WTC11 (cell line): ENCODE results near the gene RSPH4A. TPM values are rescaled to one million over a fixed set of nuclear protein-coding genes. Genes with fewer than 3 reads are reported as not detected.
A peak's percentile ranks its signal among the peaks of the same experiment; 100 is the strongest.

Experiments used
- ATAC-seq: fragments of 200-7000 bp; cut with Tn5 transposase; 2 replicates; pipeline ENCODE4 v1.10.0; 2021; ENCODE audit warnings: mild to moderate bottlenecking, moderate library complexity
- CTCF ChIA-PET: fragments of 300-600 bp; sonication (Branson Sonifier 250); formaldehyde crosslinking; loops from one replicate; lab custom pipeline; 2021; ENCODE audit warnings: antibody characterized with exemption; lab: Charles Lee
- POLR2A ChIA-PET: fragments of 350-600 bp; sonication (Branson Sonifier 250); formaldehyde crosslinking; loops from one replicate; lab custom pipeline; 2021; ENCODE audit warnings: antibody characterized with exemption; lab: Charles Lee
- DNase-seq: peaks from one replicate; pipeline ENCODE4 v3.0.0; 2021; ENCODE audit warnings: low spot score
- H3K27ac Mint-ChIP-seq: 2 replicates; pipeline ENCODE4 v1.8.0; 2021; ENCODE audit warnings: mixed read lengths
- H3K27me3 Mint-ChIP-seq: 2 replicates; pipeline ENCODE4 v1.8.0; 2021; ENCODE audit warnings: low read depth, mild to moderate bottlenecking, moderate library complexity, mixed read lengths
- H3K36me3 Mint-ChIP-seq: 2 replicates; pipeline ENCODE4 v1.8.0; 2021; ENCODE audit warnings: mixed read lengths
- H3K4me1 Mint-ChIP-seq: 2 replicates; pipeline ENCODE4 v1.8.0; 2022; ENCODE audit warnings: mixed read lengths
- H3K4me3 Mint-ChIP-seq: 2 replicates; pipeline ENCODE4 v1.8.0; 2021; ENCODE audit warnings: mild to moderate bottlenecking, moderate library complexity, mixed read lengths
- H3K9me3 Mint-ChIP-seq: 2 replicates; pipeline ENCODE4 v1.8.0; 2021; ENCODE audit warnings: mixed read lengths
- ATF6 ChIP-seq: sonication (generic); formaldehyde crosslinking; IDR thresholded peaks from 2 replicates; pipeline ENCODE4 v1.8.1; 2023; ENCODE audit warnings: mild to moderate bottlenecking, missing genetic modification reagents
- FOXK1 ChIP-seq: sonication (generic); formaldehyde crosslinking; IDR thresholded peaks from 2 replicates; pipeline ENCODE4 v1.8.0; 2022; ENCODE audit warnings: mild to moderate bottlenecking, moderate library complexity, missing genetic modification reagents
- JUN ChIP-seq: sonication (generic); formaldehyde crosslinking; IDR thresholded peaks from 2 replicates; pipeline ENCODE4 v1.8.0; 2023; ENCODE audit warnings: mild to moderate bottlenecking, missing genetic modification reagents
- NFYB ChIP-seq: sonication (generic); formaldehyde crosslinking; conservative IDR thresholded peaks from 2 replicates; pipeline ENCODE4 v1.8.0; 2022; ENCODE audit warnings: low read depth, missing genetic modification reagents
- RORB ChIP-seq: fragments of 250-450 bp; sonication (Bioruptor Pico); IDR thresholded peaks from 2 replicates; pipeline ENCODE4 v1.9.0; 2021; ENCODE audit warnings: mild to moderate bottlenecking
- SMAD4 ChIP-seq: sonication (generic); formaldehyde crosslinking; IDR thresholded peaks from 2 replicates; pipeline ENCODE4 v1.8.0; 2022; ENCODE audit warnings: mild to moderate bottlenecking, missing genetic modification reagents
- USF1 ChIP-seq: sonication (generic); formaldehyde crosslinking; IDR thresholded peaks from 2 replicates; pipeline ENCODE4 v1.8.0; 2022; ENCODE audit warnings: mild to moderate bottlenecking, missing genetic modification reagents
- total RNA-seq: library from RNA; stranded (reverse); gene quantifications from 3 replicates; pipeline ENCODE4 v1.2.3, GENCODE V29; 2021
- TF ChIP-seq, protein P1 (sequence below): fragments of 200-600 bp; IDR thresholded peaks from 2 replicates; pipeline ENCODE4 v1.8.0; 2022; ENCODE audit warnings: antibody characterized with exemption
- TF ChIP-seq, protein P2 (sequence below): sonication (generic); formaldehyde crosslinking; IDR thresholded peaks from 2 replicates; pipeline ENCODE4 v1.8.1; 2023; ENCODE audit warnings: mild to moderate bottlenecking, missing genetic modification reagents, borderline replicate concordance
- TF ChIP-seq, protein P3 (sequence below): sonication (generic); formaldehyde crosslinking; IDR thresholded peaks from 2 replicates; pipeline ENCODE4 v1.8.1; 2022; ENCODE audit warnings: mild to moderate bottlenecking, moderate library complexity, missing genetic modification reagents
- TF ChIP-seq, protein P4 (sequence below): sonication (generic); formaldehyde crosslinking; IDR thresholded peaks from 2 replicates; pipeline ENCODE4 v1.8.0; 2022; ENCODE audit warnings: mild to moderate bottlenecking, missing genetic modification reagents

RSPH4A gene
- total RNA-seq, 1 experiment from 2014 or later = 0.57 TPM

DNA sequence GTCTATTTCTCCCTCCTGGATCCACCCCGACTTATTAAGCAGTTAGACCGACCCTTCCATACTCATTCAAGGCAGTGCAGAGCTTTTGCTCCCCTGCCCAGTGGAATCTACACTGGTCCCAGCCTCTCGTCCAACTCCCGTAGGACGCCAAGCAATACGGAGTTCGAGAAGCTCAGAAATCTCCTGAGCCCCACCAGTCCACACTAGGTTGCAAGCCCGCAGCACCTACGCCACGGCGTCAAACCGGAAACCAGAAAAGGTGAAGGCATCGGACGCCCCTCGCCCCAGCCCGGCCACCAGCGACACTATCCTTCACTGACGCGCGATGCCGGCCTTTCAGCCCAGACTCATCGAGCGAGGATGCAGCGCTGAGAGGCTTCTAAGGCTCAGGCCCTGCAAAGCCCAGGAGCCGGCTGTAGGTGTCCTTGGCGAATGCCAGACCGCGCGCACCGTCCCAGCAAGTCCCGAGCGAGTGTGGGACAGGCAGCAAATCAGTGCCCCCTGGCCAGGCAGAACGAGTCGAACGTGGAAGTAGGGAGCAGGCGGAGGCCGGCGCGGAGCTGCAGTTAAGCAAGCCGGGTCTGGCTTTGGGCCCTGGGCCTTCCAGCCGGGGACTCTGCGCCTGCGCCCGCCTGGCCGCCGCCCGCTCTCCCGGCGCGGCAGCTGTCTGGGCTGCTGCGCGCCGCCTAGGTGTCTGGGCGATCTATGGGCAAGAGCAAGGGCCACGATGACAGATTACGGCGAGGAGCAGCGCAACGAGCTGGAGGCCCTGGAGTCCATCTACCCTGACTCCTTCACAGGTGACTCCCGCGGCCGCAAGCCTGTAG, 45.2 kb upstream of the RSPH4A start, which contains the start of gene RWDD1 (continued):
- 0 out of 2 replicates have a peak, but pooled peaks have one; percentile 23 for TF ChIP-seq USF1 (CRISPR knock-in tag)
- peak; percentile 100 for TF ChIP-seq NFYB (CRISPR knock-in tag)
- TF ChIP-seq, protein P1, sequence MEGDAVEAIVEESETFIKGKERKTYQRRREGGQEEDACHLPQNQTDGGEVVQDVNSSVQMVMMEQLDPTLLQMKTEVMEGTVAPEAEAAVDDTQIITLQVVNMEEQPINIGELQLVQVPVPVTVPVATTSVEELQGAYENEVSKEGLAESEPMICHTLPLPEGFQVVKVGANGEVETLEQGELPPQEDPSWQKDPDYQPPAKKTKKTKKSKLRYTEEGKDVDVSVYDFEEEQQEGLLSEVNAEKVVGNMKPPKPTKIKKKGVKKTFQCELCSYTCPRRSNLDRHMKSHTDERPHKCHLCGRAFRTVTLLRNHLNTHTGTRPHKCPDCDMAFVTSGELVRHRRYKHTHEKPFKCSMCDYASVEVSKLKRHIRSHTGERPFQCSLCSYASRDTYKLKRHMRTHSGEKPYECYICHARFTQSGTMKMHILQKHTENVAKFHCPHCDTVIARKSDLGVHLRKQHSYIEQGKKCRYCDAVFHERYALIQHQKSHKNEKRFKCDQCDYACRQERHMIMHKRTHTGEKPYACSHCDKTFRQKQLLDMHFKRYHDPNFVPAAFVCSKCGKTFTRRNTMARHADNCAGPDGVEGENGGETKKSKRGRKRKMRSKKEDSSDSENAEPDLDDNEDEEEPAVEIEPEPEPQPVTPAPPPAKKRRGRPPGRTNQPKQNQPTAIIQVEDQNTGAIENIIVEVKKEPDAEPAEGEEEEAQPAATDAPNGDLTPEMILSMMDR = no peak
- TF ChIP-seq, protein P2, sequence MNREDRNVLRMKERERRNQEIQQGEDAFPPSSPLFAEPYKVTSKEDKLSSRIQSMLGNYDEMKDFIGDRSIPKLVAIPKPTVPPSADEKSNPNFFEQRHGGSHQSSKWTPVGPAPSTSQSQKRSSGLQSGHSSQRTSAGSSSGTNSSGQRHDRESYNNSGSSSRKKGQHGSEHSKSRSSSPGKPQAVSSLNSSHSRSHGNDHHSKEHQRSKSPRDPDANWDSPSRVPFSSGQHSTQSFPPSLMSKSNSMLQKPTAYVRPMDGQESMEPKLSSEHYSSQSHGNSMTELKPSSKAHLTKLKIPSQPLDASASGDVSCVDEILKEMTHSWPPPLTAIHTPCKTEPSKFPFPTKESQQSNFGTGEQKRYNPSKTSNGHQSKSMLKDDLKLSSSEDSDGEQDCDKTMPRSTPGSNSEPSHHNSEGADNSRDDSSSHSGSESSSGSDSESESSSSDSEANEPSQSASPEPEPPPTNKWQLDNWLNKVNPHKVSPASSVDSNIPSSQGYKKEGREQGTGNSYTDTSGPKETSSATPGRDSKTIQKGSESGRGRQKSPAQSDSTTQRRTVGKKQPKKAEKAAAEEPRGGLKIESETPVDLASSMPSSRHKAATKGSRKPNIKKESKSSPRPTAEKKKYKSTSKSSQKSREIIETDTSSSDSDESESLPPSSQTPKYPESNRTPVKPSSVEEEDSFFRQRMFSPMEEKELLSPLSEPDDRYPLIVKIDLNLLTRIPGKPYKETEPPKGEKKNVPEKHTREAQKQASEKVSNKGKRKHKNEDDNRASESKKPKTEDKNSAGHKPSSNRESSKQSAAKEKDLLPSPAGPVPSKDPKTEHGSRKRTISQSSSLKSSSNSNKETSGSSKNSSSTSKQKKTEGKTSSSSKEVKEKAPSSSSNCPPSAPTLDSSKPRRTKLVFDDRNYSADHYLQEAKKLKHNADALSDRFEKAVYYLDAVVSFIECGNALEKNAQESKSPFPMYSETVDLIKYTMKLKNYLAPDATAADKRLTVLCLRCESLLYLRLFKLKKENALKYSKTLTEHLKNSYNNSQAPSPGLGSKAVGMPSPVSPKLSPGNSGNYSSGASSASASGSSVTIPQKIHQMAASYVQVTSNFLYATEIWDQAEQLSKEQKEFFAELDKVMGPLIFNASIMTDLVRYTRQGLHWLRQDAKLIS (CRISPR knock-in tag) = peak; percentile 58; the same call in 1 of the 2 replicates
- TF ChIP-seq FOXK1 (CRISPR knock-in tag) = peak; percentile 92
- TF ChIP-seq ATF6 (CRISPR knock-in tag) = no peak
- TF ChIP-seq, protein P3, sequence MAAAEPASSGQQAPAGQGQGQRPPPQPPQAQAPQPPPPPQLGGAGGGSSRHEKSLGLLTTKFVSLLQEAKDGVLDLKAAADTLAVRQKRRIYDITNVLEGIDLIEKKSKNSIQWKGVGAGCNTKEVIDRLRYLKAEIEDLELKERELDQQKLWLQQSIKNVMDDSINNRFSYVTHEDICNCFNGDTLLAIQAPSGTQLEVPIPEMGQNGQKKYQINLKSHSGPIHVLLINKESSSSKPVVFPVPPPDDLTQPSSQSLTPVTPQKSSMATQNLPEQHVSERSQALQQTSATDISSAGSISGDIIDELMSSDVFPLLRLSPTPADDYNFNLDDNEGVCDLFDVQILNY = peak; percentile 73; the same call in 1 of the 2 replicates
- TF ChIP-seq SMAD4 (CRISPR knock-in tag) = 0 out of 2 replicates have a peak, but pooled peaks have one; percentile 11

- no peak for DNase-seq
- H3K27me3 Mint-ChIP-seq = no peaks in the 10 kb centered on the region; the same call in 1 of the 2 replicates
- ChIA-PET CTCF (interaction anchor here (0.6 to 2.2 kb wide), 12 partner anchors 9 to 354 kb away, joined by 3 to 19 read pairs (median 4); partner anchors contain the start of gene CALHM5), POLR2A (interaction anchor here (0.6 to 2.5 kb wide), 8 partner anchors 112 to 318 kb away, joined by 3 to 11 read pairs (median 4); partner anchors contain the start of genes DSE, TSPYL1 and TSPYL4)
- H3K27ac Mint-ChIP-seq = peak overlapping the region; percentile 95
- TF ChIP-seq, protein P4, sequence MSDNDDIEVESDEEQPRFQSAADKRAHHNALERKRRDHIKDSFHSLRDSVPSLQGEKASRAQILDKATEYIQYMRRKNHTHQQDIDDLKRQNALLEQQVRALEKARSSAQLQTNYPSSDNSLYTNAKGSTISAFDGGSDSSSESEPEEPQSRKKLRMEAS = peak; percentile 32; the same call in 1 of the 2 replicates
- TF ChIP-seq SMAD4 (CRISPR knock-in tag) (0 out of 2 replicates have a peak, but pooled peaks have one; percentile 6), RORB (CRISPR knock-in tag) (no peak), JUN (CRISPR knock-in tag) (0 out of 2 replicates have a peak, but pooled peaks have one; percentile 60)
- H3K4me1 Mint-ChIP-seq = peaks cover 14% of the 10 kb centered on the region
- no peaks in the 10 kb centered on the region; the same call in 1 of the 2 replicates for H3K36me3 Mint-ChIP-seq
- H3K9me3 Mint-ChIP-seq = no peaks in the 10 kb centered on the region
- ATAC-seq = no peak
- H3K4me3 Mint-ChIP-seq = peak overlapping the region; percentile 98
Observed at GRCh38 chr6:116571683-116572000, 44.6 kb upstream of the RSPH4A start.
